HG03045 (cell line): ENCODE measurements around the gene PHF2.

ENCODE experiments used
- ATAC-seq: cut with Tn5 transposase; IDR thresholded peaks from one replicate; pipeline ENCODE4 v1.9.1; 2021; ENCODE audit warnings: mild to moderate bottlenecking, moderate library complexity; ENCODE audit not compliant: unreplicated experiment

Gene PHF2

DNA sequence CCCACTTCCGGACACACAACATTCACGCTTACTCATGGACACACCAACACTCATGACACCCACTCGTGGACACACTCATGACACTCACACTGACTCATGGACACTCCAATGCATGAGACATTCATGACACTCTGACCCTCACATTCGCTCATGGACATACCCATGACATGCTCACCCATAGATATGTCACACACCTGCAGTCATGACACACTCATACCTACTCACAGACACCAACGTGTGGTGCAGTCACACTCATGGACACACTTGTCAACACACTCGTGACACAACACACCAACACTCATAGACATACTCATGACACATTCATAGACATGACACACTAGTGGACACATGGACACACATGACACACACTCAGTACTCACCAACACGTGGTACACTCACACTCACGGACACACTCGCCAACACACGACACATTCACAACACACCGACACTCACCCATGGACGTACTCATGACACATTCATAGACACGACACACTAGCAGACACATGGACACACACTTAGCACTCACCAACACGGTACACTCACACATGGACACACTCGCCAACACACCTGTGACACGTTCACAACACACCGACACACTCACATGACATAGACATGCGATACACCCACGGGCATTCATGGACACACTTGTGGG is 73.4 kb downstream of the PHF2 start:
- no peak for ATAC-seq

DNA sequence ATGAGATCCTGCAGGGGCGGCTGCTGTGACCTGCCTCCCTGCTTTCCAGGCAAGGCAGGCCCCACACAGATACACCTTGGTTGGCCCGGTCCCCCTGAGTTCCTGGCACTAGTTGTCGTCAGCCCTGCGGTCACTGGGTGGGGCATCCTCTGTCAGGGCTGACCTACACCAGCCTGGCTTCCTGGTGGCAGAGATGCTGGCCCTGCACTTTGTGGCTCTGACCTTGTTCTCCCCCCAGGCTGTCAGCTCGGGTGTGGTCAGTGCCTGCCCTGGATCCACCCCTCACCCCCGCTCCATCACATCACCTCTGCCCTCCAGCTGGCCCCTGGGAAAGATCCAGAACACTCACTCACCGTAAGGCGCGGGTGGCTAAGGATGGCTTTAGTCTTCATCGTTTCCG is 74.1 kb downstream of the PHF2 start:
- ATAC-seq = no peak

DNA sequence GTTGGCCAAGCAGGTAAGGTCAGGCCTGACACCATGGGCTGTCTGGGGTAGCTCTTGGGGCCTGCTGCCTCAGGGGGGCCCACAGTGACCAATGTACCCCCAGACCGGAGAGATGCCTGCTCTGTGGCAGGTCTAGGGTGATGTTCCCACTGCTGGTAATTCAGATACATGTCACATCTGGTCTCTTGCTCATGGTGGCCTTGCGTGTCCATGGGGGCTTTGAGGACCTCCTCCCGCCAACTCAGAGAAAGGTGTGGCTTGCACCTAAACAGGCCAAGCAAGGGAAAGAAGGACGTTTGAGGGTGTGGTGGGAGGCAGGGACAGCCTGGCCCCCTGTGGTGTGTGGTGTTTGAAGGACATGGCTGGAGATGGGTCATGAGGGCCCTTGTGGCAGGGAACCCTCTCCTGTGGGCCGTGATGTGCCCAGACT is 75.2 kb downstream of the PHF2 start:
- no peak for ATAC-seq

DNA sequence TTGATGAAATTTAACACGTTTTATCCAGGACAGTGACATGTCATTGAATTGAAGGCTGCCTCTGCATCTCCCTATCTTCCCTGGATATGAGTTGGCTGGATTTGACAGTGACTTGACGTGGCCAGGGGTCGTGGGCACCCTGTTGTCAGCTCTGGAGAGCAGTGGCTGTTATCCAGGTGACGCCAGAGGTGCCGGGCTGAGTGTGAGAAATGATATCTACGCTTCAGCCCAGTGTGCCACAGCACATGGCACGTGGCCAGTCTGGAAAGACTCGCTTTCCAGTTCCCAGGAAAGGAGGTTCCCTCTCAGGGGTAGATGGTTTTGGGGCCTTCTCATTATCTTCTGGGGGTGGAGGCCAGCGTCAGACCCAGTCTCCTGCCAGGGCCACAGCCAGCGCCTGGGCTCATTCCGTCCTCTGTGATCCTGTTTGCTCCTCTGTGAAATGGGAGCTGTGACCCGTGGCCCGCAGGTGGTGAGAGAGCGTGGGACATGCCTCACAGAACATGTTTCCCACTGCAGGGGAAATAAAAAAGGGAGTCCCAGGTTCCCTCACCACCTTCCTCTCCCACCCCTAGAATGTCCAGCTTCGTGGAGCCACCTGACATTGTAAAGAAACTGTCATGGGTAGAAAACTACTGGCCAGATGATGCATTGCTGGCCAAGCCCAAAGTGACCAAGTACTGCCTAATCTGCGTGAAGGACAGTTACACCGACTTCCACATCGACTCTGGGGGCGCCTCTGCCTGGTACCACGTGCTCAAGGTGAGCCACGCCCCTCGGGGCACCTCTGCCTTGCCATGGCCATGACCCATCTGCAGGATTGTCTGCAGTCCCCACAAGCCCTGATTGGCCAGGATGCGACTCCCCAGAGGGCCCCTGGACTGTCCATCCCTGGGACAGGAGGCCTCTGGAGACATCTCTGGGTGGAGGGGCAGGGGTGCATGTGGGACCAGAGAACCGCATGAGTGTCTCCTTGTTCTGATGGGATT is 76.5 kb downstream of the PHF2 start:
- no peak for ATAC-seq

DNA sequence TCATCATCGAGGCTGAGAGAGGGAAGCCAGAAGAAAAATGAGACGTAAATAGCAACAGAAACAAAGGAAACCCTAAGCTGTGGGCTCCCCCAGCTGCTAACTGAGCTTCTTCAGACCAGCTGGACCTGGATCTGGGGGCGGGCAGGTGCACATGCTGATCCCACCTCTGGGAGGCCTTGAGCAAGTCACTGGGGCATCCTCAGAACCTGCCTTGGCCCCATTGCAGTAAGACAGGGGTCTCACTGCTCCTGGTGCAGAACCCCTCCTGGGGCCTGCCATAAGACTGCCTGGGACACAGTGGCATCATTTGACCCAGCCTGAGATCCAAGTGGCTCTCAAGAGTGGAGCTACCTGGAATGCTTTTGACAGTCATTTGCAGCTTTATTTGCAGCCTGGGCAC is 77.4 kb downstream of the PHF2 start:
- no peak for ATAC-seq

DNA sequence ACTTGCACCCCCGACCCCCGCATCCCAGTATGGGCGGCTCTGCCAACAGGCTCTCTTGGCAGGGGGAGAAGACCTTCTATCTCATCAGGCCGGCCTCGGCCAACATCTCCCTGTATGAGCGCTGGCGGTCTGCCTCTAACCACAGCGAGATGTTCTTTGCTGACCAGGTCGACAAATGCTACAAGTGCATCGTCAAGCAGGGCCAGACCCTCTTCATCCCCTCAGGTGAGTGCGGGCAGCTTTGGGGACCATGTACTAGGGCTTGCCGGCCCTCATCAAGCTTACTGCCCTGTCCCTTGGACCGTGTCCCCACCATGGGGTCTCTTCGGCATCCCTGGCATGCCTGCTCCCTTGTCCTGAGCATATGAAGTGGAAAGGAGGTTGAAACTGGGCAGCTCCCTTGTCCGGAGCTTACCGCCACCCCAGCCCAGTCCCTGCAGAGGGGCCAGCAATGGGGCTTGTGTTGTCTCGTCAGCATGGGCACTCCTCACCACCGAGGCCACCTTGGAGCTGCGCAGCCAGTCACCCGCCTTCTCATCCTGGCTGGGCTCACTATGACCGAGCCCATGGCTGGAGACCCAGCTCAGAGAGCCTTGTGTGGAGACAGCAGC is 78.1 kb downstream of the PHF2 start:
- ATAC-seq = no peak

DNA sequence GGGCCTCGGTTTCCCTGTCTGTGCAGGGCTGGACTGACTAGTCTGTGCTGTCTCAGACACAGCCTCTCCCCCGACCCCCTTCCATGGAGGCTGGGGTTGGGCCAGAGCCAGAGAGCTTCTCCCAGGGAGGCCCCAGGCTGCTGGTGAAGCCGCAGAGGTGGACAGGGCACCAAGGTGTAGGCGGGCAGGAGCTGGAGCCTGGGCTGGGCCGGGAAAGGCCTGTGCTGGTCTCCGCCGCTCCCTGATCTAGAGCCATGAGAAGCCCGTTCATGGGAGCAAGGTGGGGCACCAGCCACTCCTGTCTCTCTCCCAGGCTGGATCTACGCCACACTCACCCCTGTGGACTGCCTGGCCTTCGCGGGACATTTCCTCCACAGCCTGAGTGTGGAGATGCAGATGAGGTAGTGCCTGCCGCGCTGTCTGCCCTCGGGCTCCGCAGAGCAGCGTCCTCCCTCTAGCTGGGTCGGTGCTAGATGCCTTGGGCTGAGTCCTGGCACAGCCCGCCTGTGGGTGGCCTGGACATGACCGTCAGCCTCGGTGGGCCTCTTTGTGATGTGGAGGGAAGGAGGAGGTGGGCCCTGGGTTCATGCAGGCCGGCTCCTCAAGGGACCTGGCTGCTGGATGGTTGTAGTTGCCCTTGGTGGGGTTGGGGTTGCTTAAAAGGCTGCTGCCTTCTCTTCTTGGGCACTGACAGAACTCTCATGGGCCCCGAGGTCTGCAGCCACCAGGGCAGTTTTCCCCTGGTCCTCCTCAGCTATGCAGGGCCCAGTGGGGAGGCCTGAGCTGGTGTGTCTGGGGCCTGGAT is 79.4 kb downstream of the PHF2 start:
- ATAC-seq = no peak

DNA sequence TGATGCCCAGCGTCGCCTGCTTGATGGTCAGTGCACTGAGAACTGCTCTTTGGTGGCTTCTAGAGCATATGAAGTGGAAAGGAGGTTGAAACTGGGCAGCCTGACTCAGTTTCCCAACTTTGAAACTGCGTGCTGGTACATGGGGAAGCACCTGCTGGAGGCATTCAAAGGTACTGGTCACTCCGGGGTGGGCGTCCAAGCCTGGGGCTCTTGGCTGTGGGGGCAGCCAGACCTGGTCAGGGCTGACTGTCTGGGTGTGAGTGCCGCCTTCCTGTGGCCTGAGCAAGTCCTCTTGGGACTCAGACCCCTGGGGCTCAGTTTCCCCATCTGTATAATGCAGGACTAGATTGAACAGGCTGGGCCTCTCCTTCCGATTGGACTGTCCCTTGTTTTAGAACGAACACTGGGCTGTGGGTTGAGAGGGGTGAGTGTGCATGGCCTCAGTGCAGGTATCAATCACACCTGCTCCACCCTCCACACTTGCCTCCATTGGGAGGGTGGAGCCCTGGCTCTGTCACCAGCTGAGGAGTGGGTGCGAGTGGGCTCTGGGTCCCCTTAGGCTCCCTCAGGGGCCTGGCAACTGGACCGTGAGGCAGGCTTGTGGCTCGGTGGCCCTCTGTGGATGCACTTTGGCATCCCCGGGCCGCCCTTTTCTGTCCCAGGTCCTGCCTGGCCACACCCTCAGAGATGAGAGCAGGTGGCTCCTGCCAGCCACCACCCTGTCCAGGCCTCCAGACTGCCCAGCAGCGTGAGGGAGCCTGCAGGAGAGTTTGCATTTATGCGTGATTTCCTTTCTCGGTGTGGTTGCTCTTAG is 80.2 kb downstream of the PHF2 start:
- ATAC-seq = no peak

DNA sequence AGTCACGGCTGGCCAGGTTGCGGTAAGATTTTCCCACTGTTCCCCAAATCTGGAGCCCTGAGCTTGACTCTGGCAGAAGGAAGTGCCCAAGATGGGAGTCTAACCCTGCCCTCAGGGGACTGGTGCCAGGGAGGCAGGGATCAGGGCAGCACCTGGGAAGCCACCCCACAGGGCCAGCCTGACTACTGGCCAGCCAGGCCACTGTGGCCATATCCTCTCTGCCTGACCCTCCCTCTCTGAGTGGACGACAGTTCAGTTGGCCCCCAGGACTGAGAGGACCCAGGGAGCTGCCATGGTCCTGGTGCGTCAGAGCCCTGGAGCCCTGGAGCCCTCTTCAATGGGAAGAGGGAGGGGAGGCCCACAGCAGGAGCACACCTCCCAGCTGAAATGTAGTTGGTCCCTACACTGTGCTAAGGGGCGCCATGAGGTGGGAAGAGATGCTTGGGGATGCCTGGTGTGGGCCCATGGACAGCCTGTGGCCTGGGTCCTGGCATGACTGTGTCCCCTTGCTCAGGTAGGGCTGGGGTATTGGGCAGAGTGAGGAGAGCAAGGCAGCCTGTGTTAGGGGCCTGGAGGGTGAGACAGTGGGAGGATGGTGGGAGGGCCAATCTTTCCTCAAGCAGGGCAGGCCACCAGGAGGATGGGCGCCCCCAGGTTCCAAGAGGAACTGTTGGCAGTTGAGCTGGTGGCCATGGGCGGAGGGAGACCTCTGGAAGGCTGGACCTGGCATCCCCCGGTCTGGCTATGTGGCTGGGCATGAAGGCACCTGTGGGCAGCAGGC is 81.1 kb downstream of the PHF2 start:
- ATAC-seq = no peak

DNA sequence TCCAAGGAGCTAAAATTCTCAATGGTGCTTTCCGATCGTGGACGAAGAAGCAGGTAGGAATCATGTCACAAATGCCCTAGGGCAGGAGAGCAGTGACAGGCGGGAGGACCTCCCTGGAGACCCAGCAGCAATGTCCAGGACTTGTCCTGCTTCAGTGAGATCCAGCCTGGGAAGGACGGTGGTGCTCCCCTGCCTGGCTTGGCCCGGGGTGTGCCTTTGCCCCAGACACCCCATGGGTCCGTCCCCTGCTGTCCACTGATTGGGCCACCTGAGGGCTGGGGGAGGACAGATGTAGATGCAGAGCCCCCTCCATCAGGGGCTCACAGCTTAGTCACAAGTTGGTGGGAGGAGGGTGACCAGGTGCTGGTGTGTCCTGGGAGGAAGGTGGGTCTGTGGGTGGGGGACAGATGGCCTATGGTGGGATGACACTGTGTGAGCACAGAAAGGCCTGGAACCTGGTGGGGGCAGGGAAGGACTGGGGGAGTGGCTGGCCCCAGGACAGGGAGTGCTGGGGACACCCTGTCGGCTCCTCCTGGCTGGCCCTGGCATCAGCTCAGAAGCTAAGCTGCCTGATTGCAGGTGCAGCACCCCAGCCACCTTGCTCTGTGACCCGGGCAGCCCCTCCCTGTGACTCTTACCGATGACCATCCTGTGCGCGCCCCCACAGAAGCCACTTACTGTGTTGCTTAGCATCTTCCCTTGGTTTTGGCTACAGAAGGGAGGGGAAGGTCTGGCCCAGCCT is 82.0 kb downstream of the PHF2 start:
- ATAC-seq = no peak

DNA sequence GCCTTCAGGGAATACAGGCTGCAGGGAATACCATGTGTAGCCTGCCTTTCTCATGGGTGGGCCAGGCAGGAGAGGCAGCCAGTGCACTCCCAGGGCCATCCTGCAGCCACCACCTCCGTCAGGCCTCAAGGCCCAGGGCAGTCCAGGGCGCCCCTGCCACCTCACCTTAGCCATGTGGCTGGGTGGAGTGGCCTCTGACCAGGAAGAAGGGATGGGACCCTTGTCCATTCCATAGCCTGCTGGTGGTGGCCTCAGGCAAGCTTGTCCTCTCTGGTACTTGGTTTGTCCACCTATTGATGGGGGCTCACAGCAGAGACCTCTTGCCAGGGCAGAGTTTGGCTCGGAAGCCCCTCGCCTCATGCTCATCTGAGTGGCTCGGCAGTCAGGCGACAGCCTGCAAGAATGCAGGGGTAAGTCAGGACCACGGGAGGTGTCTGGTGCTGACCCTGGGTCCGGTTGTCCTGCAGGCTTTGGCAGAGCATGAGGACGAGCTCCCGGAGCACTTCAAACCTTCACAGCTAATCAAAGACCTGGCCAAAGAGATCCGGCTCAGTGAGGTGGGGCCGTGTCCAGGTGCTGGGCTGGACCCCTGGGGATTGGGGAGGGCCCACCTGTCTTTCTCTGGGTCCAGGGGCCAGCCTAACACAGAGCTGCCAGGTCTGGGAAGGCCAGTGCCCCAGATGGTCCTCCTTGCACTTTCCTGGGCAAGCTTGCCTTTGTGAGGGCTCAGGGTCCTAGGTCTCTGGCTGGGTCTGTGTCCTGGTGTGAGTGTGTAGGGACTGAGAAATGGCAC is 82.9 kb downstream of the PHF2 start:
- no peak for ATAC-seq

DNA sequence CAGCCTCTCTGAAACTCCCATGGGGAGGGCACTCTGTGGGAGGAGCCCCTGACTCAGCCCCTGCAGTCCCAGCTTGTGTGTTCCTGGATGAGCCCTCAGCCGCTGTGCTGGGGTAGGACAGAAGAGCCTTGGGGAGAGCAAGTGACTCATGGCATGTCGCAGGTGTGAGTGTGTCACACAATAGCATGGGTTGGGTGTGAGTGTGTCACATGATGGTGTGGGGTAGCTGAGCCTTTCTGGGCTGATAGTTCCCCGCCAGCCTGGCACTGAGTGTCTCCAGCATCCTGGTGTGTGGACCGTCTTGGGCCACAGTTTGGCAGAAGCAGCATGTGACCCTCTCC is 83.4 kb downstream of the PHF2 start:
- no peak for ATAC-seq

DNA sequence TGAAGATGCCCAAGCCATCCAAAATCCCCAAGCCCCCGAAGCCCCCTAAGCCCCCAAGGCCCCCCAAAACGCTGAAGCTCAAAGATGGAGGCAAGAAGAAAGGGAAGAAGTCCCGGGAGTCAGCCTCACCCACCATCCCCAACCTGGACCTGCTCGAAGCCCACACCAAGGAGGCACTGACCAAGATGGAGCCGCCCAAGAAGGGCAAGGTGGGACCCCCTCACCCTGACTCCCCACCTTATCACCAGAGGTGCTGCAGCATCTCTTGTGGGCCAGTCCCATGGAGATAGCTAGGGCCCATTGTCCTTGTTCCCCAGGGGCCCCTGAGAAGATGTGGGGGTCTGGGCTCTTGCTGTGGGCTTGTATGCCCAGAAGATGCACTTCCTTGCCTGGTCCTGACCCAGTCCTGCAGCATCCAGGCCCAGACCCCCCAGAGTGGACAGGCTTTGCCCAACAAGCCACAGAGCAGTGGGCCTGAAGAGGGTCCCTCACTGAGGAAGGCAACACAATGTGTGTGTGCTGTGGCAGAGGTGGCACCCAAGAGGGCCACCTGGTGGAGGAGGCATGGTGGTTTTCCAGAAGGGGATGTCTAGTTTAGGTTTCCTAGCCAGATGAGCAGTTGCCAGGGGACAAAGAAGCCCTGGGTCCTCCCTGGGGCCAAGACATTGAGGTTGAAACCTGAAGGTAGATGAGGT is 84.1 kb downstream of the PHF2 start:
- ATAC-seq = no peak

DNA sequence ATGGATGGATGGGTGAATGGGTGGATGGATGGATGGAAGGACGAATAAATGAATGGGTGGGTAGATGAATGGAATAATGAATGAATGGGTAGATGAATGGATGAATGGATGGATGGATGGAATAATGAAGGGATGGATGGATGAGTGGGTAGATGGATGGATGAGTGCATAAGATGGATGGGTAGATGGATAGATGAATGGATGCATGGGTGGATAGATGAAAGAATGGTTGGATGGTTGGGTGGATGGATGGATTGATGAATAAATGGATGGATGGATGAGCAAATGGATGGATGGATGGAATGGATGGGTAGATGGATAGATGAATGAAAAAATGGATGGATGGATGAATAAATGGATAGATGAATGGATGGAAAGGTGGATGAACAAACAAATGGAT is 85.2 kb downstream of the PHF2 start:
- no peak for ATAC-seq

DNA sequence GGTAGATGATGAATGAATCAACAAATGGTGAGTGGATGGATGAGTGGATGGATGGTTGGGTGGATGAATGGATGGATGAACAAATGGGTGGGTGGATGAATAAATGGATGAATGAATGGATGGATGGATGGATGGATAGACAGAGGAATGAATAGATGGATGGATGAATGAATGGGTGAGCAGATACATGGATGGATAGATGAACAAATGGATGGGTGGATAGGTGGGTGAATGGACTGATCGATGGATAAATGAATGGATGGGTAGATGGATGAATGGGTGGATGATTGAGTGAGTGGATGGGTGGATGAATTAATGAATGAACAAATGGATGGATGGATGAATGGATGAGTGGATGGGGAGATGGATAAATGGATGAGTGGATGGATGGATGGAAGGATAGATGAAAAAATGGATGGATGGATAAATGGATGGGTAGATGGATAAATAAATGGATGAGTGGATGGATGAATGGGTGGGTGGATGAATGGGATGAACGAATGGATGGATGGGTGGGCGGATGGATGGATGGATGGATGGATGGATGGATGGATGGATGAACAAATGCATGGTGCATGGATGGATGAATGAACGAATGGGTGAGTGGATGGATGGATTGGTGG is 85.7 kb downstream of the PHF2 start:
- no peak for ATAC-seq

DNA sequence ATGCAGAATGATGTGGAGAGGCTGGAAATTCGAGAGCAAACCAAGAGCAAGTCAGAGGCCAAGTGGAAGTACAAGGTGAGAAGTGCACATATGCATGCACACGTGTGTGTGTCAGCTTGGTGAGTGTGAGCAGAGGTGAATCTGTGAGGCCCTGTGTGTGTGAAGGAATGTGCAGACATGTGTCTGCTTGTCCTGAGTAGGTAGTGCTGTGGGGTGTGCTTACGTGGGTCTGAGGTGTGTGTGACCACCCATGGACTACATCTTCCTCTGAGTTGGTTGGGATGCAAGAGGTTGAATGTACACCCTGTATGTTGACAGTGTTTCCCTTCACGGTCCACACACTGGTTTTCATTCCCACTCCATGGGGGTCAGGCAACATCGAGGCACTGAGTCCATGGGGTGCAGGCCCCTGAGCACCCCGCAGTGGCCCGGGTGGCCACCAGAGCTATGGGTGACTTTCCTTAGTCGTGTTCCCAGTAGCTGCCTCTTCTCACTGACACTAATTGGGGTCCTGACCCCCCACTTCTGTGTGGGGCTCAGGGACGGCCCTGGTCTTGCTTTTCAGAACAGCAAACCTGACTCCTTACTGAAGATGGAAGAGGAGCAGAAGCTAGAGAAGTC is 86.7 kb downstream of the PHF2 start:
- no peak for ATAC-seq
